Left cardiac atrium (tissue), 4 donors: Measurements from ENCODE around the gene NSMF. TPM values are rescaled to one million over a fixed set of nuclear protein-coding genes. Genes with fewer than 3 reads are reported as not detected.

Experiments used
- ATAC-seq, 2 donors: fragments of 200-7000 bp; cut with Tn5 transposase; one replicate each; pipeline ENCODE4 v1.9.1; 2020; ENCODE audit warnings: mild to moderate bottlenecking in 2 of 2, moderate library complexity in 2 of 2
- DNase-seq: peaks from one replicate; pipeline ENCODE4 v3.0.0-alpha.2; 2020
- intact Hi-C, 2 donors: fragments of 100-400 bp; cut with DNase I; formaldehyde crosslinking; loops; one replicate each; pipeline versions ENCODE4 v1.14.1 to v1.15.1; 2022 to 2023
- long read RNA-seq: library from polyadenylated mRNA; unstranded; transcript quantifications from one replicate; pipeline ENCODE4 v2.0.0, GENCODE V29; 2021
- total RNA-seq, 2 donors: library from RNA; stranded (reverse); fragmentation: NEBNext Ultra II Directional; extraction: Animal tissue kit (Norgen Biotek cat#: 25700); gene quantifications; one replicate each; pipeline ENCODE4 v1.2.1, GENCODE V29; 2021
- donor health status: DM: no; HTN: yes; CAD: no.
- donor health status: DM: no; HTN: yes; CAD: no; lungs with severe emphysema.
- donor health status: DM: yes; HTN: yes; CAD: no.
- donor health status: Dilated cardiomyopathy.

NSMF gene
- total RNA-seq: 10 to 100 TPM; 20.5 to 25.1 TPM
- long read RNA-seq, partial matches to known transcripts: 11 of 17 reads
- long read RNA-seq, other reads (novel, unspliced or antisense): 3 of 17 reads

GRCh38 chr9:137459152-137459600 lies at the start of gene NSMF:
Gene NSMF (minus strand): TSS chr9:137459334. CDS start chr9:137459102, 232 bp downstream.
- peak; percentile 85 to 94 for ATAC-seq
- intact Hi-C loops: no loop called here
- peak; percentile 97 for DNase-seq

- DNase-seq (no peak), ATAC-seq (no peak)
- intact Hi-C loops: no loop called here
These were observed 47.6 kb upstream of the NSMF start for GRCh38 chr9:137506702-137507171.

GRCh38 chr9:137506274-137506673 lies 47.1 kb upstream of the NSMF start:
- intact Hi-C loops: no loop called here
- ATAC-seq: no peak
- no peak for DNase-seq

- ATAC-seq: no peak
- DNase-seq: no peak
- intact Hi-C loops: no loop called here
These were observed 46.4 kb upstream of the NSMF start for GRCh38 chr9:137505421-137506140.

- ATAC-seq: no peak
- intact Hi-C loops: no loop called here
- DNase-seq: no peak
These were observed 45.3 kb upstream of the NSMF start for GRCh38 chr9:137504432-137504777.

- ATAC-seq: no peak
- intact Hi-C loops: no loop called here
- DNase-seq: no peak
These were observed 43.1 kb upstream of the NSMF start for GRCh38 chr9:137502008-137502911.

- DNase-seq (no peak), ATAC-seq (no peak)
- intact Hi-C loops: no loop called here
These were observed 42.3 kb upstream of the NSMF start for GRCh38 chr9:137501457-137501856.

GRCh38 chr9:137500666-137501397 lies 41.7 kb upstream of the NSMF start:
- no peak for ATAC-seq

GRCh38 chr9:137499858-137500661 lies 40.9 kb upstream of the NSMF start:
- ATAC-seq: no peak
- intact Hi-C loops: no loop called here
- no peak for DNase-seq

More at GRCh38 chr9:137500666-137501397, 41.7 kb upstream of the NSMF start:
- no peak for DNase-seq
- intact Hi-C loops: no loop called here

GRCh38 chr9:137499416-137499815 lies 40.3 kb upstream of the NSMF start:
- no peak for ATAC-seq
- no peak for DNase-seq
- intact Hi-C loops: no loop called here

- no peak for ATAC-seq
These were observed 39.6 kb upstream of the NSMF start for GRCh38 chr9:137498720-137499150.

GRCh38 chr9:137497921-137498719 lies 39.0 kb upstream of the NSMF start:
- DNase-seq (no peak), ATAC-seq (no peak)
- intact Hi-C loops: no loop called here

More at GRCh38 chr9:137498720-137499150, 39.6 kb upstream of the NSMF start:
- intact Hi-C loops: no loop called here
- DNase-seq: no peak

GRCh38 chr9:137496601-137497375 lies 37.7 kb upstream of the NSMF start:
- ATAC-seq (no peak), DNase-seq (no peak)
- intact Hi-C loops: no loop called here

- no peak for DNase-seq
- intact Hi-C loops: no loop called here
- no peak for ATAC-seq
These were observed 35.6 kb upstream of the NSMF start for GRCh38 chr9:137494550-137495351.

- DNase-seq (no peak), ATAC-seq (peak; percentile 35 to 60)
- intact Hi-C loops: no loop called here
These were observed 35.0 kb upstream of the NSMF start for GRCh38 chr9:137494104-137494544.
